Fibroblast of lung (primary cell): ENCODE data around the gene SULF2.

Experiments
- EZH2 ChIP-seq: IDR thresholded peaks from 2 replicates; pipeline ENCODE4 v1.5.1; 2012; ENCODE audit warnings: low read length, control low read depth, mild to moderate bottlenecking; ENCODE audit errors: missing control alignments
- TF ChIP-seq, protein P1 (sequence below), 2 donors: IDR thresholded peaks in 1 of 2; conservative IDR thresholded peaks in 1 of 2; 1 replicate in 1 of 2; 2 replicates in 1 of 2; pipeline ENCODE4 v1.5.1; 2011 to 2012; ENCODE audit warnings: low read length in 2 of 2, control low read depth in 1 of 2, inconsistent platforms in 1 of 2, low read depth in 1 of 2, mild to moderate bottlenecking in 1 of 2

DNA sequence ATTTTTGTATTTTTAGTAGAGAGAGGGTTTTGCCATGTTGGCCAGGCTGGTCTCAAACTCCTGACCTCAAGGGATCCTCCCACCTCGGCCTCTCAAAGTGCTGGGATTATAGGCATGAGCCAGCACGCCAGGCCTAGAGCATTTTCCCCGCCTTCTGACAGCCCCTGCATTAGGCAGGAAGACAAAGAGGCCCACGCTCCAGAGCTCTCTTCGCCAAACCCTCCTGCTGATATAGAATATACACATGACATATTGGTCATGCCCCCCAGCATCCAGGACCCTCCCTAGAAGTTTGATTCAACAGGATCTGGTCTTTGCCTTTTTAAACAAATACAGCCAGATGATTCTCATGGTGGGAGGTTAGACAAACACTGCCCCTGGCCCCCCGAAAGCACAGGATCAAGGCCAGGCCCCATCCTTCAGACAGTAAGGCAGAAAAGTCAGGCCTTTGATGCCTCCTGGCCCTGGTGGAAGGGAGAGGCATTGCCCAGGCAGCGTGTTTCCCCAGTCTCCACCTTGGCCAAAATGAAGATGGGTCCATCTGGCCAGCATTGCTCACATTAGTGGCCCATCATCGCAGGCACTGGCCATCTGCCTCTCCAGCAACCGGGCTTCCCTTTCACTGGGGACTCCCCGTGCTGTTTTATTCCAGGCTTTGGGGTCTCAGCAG lies 4.4 kb downstream of the SULF2 start:
- TF ChIP-seq, protein P1, sequence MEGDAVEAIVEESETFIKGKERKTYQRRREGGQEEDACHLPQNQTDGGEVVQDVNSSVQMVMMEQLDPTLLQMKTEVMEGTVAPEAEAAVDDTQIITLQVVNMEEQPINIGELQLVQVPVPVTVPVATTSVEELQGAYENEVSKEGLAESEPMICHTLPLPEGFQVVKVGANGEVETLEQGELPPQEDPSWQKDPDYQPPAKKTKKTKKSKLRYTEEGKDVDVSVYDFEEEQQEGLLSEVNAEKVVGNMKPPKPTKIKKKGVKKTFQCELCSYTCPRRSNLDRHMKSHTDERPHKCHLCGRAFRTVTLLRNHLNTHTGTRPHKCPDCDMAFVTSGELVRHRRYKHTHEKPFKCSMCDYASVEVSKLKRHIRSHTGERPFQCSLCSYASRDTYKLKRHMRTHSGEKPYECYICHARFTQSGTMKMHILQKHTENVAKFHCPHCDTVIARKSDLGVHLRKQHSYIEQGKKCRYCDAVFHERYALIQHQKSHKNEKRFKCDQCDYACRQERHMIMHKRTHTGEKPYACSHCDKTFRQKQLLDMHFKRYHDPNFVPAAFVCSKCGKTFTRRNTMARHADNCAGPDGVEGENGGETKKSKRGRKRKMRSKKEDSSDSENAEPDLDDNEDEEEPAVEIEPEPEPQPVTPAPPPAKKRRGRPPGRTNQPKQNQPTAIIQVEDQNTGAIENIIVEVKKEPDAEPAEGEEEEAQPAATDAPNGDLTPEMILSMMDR (conservative IDR thresholded peaks at IDR 0.05 in 1 of 2, IDR thresholded peaks at IDR 0.05 in 1 of 2; ENCODE audit: low read depth in 1 of 2, low read length in 2 of 2): no peak
- no peak for TF ChIP-seq EZH2
